ENCODE measurements around the gene NIT2.
"Not testable (repeated sequence)": the region's sequence is repeated elsewhere in the genome, so short reads cannot be mapped to it uniquely, and the experiment has no call there.

NIT2 gene

DNA sequence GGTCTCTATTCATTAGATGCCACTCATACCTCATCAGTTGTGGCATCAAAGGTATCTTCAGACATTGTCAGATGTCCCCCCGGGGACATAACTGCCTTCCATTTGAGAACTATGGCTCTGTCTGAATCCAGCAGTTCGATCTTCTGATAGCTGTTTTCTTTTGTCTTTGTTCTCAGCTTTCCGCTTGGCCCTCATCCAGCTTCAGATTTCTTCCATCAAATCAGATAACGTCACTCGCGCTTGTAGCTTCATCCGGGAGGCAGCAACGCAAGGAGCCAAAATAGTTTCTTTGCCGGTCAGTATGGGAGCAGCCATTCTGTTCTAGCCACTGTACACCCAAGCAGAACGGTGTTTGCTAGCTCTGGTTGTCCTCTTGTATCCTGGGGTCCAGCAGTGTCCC is 4.4 kb downstream of the NIT2 start:
- no peak for DNase-seq (ENCODE audit: low spot score)

DNA sequence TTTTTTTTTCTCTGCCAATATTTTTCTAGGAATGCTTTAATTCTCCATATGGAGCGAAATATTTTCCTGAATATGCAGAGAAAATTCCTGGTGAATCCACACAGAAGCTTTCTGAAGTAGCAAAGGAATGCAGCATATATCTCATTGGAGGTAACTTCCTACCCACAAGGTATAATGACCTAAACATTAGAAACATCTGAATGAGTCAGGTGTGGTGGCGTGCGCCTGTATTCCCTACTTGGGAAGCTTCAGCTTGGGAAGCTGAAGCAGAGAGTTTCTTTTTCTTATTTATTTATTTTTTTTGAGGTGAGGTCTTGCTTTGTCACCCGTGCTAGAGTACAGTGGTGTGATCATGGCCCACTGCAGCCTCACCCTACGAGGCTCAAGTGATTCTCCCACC is 5.2 kb downstream of the NIT2 start:
- DNase-seq (ENCODE audit: low spot score), result no peak

DNA sequence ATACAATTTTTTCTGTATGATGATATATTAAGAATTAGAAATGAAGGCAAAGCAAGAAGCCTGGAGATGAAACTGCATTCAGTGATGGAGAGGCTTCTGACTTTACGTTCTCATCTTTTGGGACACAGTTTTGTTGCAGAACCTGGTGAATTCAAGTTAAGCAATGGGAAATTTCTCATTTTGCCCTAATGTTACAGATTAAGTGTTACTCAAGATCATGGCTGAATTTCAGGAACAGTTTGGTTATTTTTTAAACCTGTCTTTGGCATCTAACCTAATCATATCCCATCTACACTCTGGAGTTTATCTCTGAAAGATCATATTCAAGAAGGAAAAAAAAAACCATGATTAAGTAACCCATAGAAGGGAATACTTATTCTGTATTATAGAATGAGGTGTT is 6.0 kb downstream of the NIT2 start:
- no peak for DNase-seq (ENCODE audit: low spot score)

DNA sequence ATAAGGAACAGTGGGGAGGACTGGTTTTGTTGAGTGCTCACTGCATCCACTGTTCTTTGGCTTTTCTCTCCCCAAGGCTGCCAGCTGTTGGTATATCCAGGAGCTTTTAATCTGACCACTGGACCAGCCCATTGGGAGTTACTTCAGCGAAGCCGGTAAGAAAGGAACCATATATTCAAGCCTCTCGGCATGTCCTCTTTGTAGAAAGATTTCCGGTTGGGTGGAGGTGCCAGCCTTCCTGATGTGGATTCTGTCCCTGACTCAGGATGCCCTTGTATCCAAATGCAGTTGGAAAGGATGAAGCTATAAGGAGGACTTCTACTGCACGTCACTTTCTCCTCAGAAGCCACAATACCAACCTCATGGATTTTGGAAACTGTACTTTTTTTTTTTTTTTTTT is 14.2 kb downstream of the NIT2 start:
- no peak for DNase-seq (ENCODE audit: low spot score)

DNA sequence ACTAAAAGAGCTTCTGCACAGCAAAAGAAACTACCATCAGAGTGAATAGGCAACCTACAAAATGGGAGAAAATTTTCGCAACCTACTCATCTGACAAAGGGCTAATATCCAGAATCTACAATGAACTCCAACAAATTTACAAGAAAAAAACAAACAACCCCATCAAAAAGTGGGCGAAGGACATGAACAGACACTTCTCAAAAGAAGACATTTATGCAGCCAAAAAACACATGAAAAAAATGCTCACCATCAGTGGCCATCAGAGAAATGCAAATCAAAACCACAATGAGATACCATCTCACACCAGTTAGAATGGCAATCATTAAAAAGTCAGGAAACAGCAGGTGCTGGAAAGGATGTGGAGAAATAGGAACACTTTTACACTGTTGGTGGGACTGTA is 17.2 kb downstream of the NIT2 start:
- not testable (repeated sequence) for DNase-seq (ENCODE audit: low spot score)

DNA sequence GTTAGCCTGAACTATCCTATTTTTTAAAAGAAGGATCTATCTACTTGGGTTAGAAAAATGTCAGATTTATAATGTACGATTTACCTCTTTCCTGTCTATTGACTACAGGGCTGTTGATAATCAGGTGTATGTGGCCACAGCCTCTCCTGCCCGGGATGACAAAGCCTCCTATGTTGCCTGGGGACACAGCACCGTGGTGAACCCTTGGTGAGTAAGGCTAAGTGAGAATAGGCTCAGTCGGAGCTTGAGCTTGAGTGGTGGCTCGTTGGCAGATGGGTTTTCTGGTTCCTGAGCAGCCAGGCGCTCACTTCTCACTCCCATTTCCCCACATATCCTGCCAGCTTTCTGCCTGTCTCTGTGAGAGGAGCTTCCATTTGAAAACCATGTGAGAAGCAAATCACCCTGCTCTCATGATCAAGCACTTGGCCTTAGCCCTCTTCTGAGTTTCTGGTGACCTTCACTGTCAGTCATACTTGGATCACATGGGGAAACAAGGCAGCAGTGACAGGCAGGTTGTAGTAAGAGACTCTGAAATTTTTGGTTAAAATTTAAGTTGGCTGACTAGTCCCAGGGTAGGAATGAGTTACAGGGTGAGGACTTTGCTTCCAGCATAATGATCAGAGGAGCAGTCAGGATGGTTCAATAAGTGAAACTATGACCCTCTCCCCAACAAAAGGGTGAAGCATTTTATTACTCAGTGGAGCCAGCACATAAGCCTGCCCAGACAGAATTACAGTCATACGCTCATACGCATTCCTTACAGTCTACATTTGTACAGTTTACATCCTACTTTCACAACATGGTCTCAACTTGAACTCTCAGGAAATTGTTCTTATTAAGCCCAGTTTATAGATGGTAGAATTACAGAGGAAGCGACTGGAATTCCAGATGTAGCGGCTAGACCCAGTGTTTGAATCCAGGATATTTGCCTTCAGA is 18.0 kb downstream of the NIT2 start:
- DNase-seq (ENCODE audit: low spot score), result no peak

DNA sequence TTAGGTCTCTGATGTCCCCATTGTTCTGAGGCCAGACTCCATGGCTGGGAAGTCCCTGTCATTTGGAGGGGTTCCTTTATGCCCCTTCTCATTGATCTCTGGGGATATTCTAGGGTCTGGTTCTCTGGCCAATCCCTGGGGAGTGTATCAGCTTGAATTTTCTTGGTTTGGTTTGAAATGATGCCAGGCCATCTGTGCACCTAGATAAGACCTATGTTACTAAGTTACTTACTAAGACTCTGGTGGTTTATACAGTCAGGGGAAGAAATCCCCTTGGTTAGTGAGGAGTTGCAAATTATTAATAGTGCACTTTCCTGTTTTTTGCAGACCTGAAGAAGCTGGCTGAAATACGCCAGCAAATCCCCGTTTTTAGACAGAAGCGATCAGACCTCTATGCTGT is 20.3 kb downstream of the NIT2 start:
- DNase-seq (ENCODE audit: low spot score), result no peak

DNA sequence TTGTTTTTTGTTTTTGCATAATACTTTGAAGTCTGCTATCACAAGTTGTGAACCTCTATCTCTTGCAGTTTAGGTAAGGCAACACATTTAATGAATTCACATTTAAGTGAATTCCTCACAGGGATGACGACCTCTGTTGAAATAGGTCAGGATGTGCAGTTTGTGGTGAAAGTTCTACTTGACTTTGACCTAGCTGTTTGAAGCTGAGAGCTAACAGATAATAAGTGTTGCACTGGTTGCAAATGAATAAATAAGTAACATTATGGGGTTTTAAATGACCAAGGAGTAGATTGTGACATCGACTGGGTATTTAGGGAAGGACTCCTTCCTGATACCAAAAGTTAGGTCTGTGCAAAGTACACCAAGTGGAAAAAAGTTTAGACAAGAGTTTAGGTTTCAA is 23.9 kb downstream of the NIT2 start:
- DNase-seq (ENCODE audit: low spot score), result no peak

DNA sequence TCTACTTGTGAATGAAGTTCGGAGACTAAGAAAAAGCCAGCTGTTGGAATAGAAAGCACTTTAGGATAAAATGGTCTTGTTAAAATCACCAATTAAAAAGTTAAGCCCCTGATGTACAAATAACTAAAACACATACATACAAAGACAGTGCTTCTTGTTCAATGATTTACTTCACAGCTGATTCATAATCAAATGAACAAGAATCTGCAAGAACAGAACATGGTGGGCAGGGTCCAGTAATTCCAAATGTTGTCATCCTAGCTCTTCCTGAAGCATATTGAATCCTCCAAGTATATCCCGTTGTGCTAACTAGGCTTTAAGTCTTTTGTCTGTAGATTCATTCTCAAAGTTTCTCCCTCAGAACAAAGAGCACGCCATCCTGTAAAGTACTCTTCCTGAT is 24.5 kb downstream of the NIT2 start:
- no peak for DNase-seq (ENCODE audit: low spot score)

DNA sequence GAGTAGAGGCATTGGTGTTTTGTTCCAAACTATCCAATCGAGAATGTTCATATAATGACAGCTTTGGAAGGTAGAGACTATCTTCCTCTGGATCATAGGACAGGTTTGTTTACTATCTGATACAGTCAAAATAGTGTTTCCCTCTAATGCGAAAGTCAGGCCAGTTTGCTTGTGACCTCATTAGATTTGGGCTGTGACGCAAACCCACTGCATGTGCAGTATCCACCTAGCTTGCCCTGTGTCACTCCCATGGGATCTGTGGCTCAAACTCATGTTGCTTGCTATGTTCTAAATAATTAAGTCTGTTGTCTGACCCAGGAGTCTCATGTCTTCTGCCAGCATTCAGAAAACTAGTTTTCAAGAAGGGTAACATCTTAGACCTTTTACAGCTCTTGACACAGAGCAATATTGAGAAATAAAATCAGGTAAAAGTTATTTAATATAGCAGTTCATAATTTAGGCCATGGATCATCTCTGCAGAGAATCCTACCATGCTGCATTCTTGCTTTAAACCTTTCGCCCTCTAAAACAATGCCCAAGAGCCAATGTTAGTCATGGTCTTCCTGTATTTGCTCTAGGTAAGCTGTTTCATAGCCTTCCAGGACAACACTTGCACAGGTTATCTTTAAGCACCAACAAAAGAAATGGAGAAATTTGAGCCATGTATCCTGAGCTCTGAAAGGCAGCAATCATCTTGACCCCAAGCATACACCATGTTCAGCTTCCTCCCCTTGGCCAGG is 26.4 kb downstream of the NIT2 start:
- no peak for DNase-seq (ENCODE audit: low spot score)

DNA sequence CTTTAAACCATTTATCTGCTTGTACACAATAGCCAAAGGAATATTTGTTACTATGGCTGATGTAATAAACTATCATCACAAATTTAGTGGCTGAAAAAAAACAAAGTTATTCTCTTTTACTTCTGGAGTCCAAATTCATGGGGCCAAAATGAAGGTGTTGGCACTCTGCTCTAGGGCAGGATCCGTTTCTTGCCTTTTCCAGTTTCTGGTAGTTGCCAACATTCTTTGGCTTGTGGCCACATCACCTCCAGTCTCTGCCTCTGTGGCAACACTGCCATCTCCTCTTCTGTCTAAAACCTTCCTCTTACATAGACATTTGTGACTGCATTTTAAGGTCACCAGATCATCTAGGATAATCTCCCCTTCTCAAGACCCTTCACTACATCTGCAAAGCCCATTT is 27.3 kb downstream of the NIT2 start:
- DNase-seq (ENCODE audit: low spot score), result no peak

DNA sequence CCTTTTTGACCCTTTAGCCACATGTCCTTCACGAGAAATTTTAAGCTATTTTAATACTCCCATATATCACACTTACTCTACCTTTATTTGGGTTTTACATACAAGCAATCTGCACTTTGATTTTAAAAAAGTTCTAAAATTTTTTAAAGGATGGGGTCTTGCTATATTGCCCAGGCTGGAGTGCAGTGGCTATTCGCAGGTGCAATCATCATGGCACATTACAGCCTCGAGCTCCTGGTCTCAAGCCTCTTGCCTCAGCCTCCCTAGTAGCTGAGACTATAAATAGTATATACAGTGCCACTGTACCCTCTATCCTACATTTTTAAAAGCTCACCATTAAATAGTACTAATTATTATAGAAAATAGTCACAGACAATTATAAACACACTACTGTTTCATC is 29.9 kb downstream of the NIT2 start:
- DNase-seq (ENCODE audit: low spot score), result no peak

DNA sequence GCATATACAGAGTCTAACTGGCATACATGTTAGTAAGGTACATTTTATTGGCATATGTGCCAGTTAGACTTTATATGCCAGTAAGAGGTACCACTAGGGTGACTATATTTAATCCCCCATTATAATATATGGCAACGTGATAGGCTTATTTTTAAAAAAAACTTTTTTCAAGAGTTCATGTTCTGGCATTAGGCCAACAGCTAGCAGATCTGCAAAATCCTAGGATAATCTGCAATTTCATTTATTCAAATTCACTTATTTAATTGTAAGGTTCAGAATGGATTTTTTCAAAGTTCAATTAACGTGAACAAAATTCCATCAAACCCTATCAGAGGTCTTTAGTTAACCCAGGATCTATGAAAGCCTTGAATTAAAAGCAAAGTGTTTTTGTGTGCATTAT is 31.9 kb downstream of the NIT2 start:
- DNase-seq (ENCODE audit: low spot score), result no peak

DNA sequence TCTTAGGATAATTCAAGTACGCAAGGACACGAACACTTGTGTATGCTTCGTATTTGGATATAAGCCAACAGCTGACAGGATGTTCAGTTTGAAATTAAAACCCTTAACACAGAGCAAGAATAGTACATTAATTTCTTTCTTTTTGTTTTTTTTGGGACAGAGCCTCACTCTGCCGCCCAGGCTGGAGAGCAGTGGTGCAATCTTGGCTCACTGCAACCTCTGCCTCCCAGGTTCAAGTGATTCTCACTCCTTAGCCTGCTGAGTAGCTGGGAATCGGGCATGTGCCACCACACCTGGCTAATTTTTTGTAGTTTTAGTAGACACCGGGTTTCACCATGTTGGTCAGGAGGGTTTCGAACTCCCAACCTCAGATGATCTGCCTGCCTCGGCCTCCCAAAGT is 33.9 kb downstream of the NIT2 start:
- no peak for DNase-seq (ENCODE audit: low spot score)

DNA sequence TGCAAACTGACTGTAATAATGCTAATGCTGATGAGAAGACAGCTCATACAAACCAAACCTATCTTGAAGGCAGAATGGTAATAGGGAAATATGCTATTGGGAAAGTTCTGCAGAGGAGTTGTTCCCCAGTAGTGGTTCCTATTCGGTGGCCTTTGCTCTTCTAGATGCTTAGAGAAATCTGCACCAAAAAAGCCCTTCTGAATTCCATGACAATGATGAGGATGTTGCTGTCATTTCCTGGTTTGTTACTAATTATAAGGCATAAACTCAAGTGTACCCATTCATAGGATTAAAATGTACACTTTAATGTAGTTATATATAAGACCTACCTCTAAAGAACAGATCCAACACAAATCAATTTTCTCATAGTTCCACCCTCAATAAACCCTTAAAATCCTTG is 36.2 kb downstream of the NIT2 start:
- no peak for DNase-seq (ENCODE audit: low spot score)

DNA sequence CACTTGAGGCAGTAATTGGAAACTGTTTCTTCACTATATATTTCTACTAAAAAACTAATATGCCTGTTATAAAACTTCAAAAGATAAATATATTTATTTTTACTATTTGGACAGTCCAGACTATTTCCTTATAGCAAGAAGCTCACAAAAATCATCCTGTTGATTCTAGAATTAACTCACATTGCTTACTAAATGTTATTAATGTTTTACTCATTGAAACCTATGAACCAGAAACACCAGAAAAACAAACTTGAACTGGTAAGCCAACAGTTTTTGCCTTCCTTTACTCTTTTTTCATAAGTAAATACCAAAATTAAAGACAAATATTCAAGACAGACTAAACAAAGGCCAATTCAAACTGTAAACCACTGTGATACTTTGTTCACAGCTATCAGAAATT is 40.0 kb downstream of the NIT2 start:
- DNase-seq (ENCODE audit: low spot score), result no peak

DNA sequence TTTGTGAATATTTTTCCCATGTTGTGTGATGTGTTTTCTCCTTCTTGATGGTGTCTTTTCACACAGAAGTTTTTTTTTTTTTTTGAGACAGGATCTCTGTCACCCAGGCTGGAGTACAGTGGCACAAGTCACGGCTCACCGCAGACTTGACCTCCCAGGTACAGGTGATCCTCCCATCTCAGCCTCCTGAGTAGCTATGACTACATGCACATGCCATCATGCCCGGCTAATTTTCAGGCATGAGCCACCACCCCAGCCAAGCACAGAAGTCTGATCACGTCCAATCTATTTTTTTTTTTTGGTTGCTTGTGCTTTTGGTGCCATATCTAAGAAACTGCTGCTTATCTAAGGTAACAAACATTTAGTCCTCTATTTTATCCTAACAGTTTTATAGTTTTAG is 41.7 kb downstream of the NIT2 start:
- no peak for DNase-seq (ENCODE audit: low spot score)

DNA sequence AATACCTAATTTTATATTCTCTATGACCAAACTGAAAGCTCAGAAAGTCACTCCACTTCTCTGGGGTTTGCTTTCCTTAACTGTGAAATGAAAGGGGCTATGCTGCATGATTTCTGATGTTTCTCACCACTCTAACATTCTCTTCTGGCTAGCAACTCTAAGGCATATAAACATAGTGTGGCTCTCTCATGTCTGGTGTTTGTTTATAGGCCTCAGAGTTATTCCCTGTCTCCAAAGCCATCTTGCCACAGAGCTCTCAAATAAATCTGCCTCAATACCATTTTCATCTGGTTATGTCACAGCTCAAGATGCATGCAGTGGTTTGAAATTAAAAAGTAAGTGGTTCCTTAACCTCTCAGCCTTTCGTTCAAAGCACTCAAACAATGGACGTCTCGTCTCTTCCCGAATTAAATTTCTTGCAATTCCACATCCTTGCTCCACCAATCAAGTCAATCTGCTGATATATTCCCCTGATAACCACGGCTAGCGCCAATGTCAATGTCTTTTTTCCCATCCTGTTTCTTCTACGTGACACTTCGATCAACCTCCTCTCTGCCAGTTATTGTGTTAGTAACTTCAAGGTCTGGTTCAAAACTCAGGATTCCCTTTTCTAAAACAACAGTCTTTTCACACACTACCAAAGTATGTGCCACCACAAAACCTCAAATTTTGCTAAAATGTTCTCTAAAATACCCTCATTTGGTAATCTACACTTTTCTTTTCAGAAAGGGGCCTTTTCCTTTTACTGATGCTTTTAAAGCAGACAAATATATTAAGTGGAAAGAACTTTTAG is 50.4 kb downstream of the NIT2 start:
- no peak for DNase-seq (ENCODE audit: low spot score)

DNA sequence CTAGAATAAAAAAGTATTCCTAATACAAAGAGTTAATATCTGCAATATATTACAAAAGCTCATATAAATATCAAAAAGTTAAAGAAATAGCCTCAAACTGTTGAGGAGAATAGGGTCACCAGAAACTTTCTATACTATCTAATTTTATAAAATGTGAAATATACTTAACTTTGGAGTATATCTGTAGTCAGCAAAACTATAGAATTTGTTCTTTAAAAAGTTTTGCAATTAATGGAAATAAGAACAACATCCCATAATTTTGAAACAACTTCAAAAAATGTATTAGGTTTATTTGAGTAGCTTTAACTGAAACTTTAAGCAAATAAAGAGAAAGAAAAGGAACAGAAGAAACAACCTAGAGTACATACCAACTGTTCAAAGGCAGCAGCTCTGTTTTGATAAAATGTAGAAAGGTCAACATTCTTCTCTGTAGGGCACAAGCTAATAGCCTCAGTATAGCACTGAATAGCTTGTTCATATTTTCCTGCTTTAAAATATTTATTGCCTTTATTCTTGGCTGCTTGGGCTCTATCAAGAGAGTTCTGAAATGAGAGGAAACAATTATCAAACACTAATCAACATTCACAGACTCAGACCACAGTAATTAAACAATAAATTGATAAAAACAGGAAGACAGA is 52.0 kb downstream of the NIT2 start:
- DNase-seq (ENCODE audit: low spot score), result no peak

DNA sequence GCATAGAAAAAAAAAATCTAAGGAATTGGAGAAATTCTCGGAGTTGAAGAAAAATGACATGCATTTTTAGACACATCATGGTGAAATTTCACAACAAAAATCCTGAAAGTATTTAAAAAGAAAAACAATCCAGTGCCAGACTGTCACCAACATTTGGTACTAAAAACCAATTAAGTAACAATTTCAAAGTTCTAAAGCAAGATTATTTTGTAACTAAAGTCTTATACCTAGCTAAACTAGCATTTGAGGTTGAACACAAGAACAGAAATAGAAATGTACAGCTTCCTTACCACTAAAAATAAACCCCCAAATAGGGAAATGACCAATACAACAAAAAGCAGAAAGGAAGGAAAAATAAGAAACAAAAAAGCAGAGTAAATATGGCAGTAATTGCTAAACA is 54.5 kb downstream of the NIT2 start:
- no peak for DNase-seq (ENCODE audit: low spot score)

DNA sequence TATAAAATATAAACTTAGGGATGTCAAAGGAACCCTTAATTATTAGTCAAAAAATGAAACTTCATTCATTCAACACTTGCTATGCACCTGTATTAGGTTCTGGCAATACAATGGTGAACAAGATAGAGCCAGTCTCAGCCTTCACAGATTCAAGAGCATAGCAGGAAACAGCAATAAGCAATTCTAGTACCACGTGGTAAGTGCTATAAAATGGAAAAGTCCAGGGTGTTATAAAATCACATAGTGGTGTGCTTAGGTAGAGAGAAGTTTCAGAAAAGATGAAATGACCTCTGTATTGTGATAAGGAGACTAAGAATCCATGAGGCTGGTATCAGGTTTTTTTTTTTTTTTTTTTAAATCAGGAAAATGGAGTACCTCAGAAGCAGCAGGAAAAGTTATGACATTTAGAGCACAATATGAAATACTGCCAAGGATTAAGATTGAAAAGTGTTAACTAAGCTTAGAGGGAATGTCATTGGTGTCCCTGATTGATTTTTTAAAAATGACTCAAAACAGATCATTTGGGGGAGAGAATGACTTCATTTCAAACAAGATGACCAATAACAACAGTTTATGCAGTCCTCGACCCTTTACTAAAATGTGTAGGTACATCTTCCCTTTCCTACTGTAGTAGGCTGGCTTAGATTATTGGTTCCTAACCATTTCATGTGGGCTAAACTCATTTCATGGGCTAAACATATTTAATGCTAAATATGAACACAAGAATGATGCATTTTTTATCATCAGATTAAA is 61.3 kb downstream of the NIT2 start:
- no peak for DNase-seq (ENCODE audit: low spot score)

DNA sequence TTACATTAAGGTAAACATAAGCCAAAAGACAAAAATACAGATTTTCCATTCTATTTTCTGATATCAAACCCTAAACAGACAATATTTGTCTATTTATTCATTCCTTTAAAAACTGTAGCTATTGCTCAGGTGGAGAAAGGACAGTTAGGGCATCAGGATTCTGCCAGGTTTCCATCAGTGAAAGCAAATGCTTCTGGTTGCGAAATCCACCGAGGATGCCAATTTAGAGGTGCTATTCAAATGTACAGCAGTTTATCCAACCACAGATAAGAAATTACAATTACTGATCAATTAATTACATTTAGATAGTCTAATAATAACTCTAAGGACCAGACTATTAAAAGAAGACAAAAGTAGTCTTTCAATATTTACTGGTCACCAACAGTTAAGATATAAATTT is 62.4 kb downstream of the NIT2 start:
- no peak for DNase-seq (ENCODE audit: low spot score)

Data from germinal center (tissue), 1 donor.